Tibial nerve (tissue), 4 donors: ENCODE measurements around the gene PAPLN. TPM values are rescaled to one million over a fixed set of nuclear protein-coding genes. Genes with fewer than 3 reads are reported as not detected.

Source experiments
- DNase-seq, 2 donors: peaks; one replicate each; pipeline ENCODE4 v3.0.0-alpha.2; 2019; ENCODE audit warnings: low spot score in 2 of 2
- H3K27ac ChIP-seq, 4 donors: fragments of 200-600 bp; sonication (generic) in 3 of 4; one replicate each; pipeline ENCODE4 v1.5.1; 2017 to 2019; ENCODE audit warnings: mild to moderate bottlenecking in 1 of 4
- H3K27me3 ChIP-seq, 2 donors: fragments of 200-600 bp; sonication (generic) in 1 of 2; one replicate each; pipeline versions ENCODE4 v1.5.1 to v1.6.0; 2017 to 2019
- H3K36me3 ChIP-seq, 3 donors: fragments of 200-600 bp; sonication (generic); one replicate each; pipeline ENCODE4 v1.5.1; 2018 to 2019
- H3K4me1 ChIP-seq, 4 donors: fragments of 200-600 bp; sonication (generic) in 3 of 4; one replicate each; pipeline ENCODE4 v1.5.1; 2017 to 2019
- H3K4me3 ChIP-seq, 4 donors: fragments of 200-600 bp; sonication (generic) in 3 of 4; one replicate each; pipeline ENCODE4 v1.5.1; 2017 to 2019; ENCODE audit warnings: mild to moderate bottlenecking in 1 of 4, moderate library complexity in 1 of 4
- H3K9me3 ChIP-seq, 4 donors: fragments of 200-600 bp; sonication (generic) in 3 of 4; one replicate each; pipeline ENCODE4 v1.5.1; 2017 to 2019
- CTCF ChIP-seq, 5 experiments: fragments of 200-600 bp in 3 of 5; fragments of 450-650 bp in 2 of 5; sonication (generic) in 3 of 5; IDR thresholded peaks; one replicate each; pipeline ENCODE4 v1.5.1; 2016 to 2019; ENCODE audit warnings: antibody characterized with exemption in 5 of 5, mild to moderate bottlenecking in 3 of 5, moderate library complexity in 2 of 5
- EP300 ChIP-seq, 2 donors: sonication (generic); formaldehyde crosslinking; IDR thresholded peaks; one replicate each; pipeline ENCODE4 v1.6.1; 2017; ENCODE audit warnings: antibody characterized with exemption in 2 of 2, mild to moderate bottlenecking in 1 of 2
- POLR2A ChIP-seq, 2 donors: fragments of 450-650 bp; IDR thresholded peaks; one replicate each; pipeline ENCODE4 v1.6.1; 2017; ENCODE audit warnings: antibody characterized with exemption in 2 of 2, mild to moderate bottlenecking in 2 of 2, moderate library complexity in 2 of 2
- WGBS, 2 donors: methylation state at CpG; one replicate each; pipeline ENCODE4 v1.1.5; 2018; 5-methylcytosine and 5-hydroxymethylcytosine counted together
- total RNA-seq, 4 donors: library from RNA; depleted of rRNA; stranded (reverse); fragments of >200 nt; gene quantifications; one replicate each; pipeline ENCODE4 v1.1.0, GENCODE V29; 2016

Gene PAPLN
- total RNA-seq, 4 donors from 2014 or later = 96.6 to 314 (median 206) TPM

- Histone ChIP-seq H3K36me3 (peaks cover 0 to 64% (median 0%) of the 10 kb centered on the region in 3 donors), H3K27ac (no peak overlapping the region), H3K4me1 (peaks cover 0 to 7% (median 2%) of the 10 kb centered on the region in 4 donors), H3K9me3 (no peaks in the 10 kb centered on the region), H3K4me3 (no peak overlapping the region), H3K27me3 (no peaks in the 10 kb centered on the region)
- WGBS, 2 donors = 92 to 94% methylated on average over 20 to 30 of the region's 30 CpGs
- no peak for DNase-seq
- TF ChIP-seq EP300 (IDR thresholded peaks at IDR 0.05) = no peak
- TF ChIP-seq CTCF (IDR thresholded peaks at IDR 0.05) = no peak
- TF ChIP-seq POLR2A (IDR thresholded peaks at IDR 0.05) = no peak
Measured at GRCh38 chr14:73251516-73252215, 14.4 kb downstream of the PAPLN start.

GRCh38 chr14:73252491-73253322 is 15.4 kb downstream of the PAPLN start:
- no peak overlapping the region for H3K27ac ChIP-seq
- peaks cover 0 to 64% (median 0%) of the 10 kb centered on the region in 3 donors for H3K36me3 ChIP-seq
- no peaks in the 10 kb centered on the region for H3K9me3 ChIP-seq
- 91 to 92% methylated on average over 19 to 29 of the region's 29 CpGs for WGBS, 2 donors
- H3K27me3 ChIP-seq = no peaks in the 10 kb centered on the region
- no peaks in the 10 kb centered on the region for H3K4me1 ChIP-seq
- DNase-seq = no peak
- TF ChIP-seq CTCF (IDR thresholded peaks at IDR 0.05) (no peak), POLR2A (IDR thresholded peaks at IDR 0.05) (no peak), EP300 (IDR thresholded peaks at IDR 0.05) (no peak)
- H3K4me3 ChIP-seq = no peak overlapping the region

GRCh38 chr14:73253323-73253610 is 16.0 kb downstream of the PAPLN start:
- no peaks in the 10 kb centered on the region for H3K4me1 ChIP-seq
- DNase-seq = no peak
- H3K27ac ChIP-seq = no peak overlapping the region
- WGBS, 2 donors = 90 to 92% methylated on average over 10 of the region's 10 CpGs
- no peak overlapping the region for H3K4me3 ChIP-seq
- no peak for TF ChIP-seq EP300 (IDR thresholded peaks at IDR 0.05)
- TF ChIP-seq POLR2A (IDR thresholded peaks at IDR 0.05) = no peak
- no peak for TF ChIP-seq CTCF (IDR thresholded peaks at IDR 0.05)
- H3K36me3 ChIP-seq = peaks cover 0 to 64% (median 0%) of the 10 kb centered on the region in 3 donors
- H3K27me3 ChIP-seq = no peaks in the 10 kb centered on the region
- no peaks in the 10 kb centered on the region for H3K9me3 ChIP-seq

GRCh38 chr14:73253721-73254120 is 16.4 kb downstream of the PAPLN start:
- Histone ChIP-seq H3K27ac (no peak overlapping the region), H3K4me3 (no peak overlapping the region), H3K36me3 (peaks cover 0 to 66% (median 0%) of the 10 kb centered on the region in 3 donors), H3K27me3 (no peaks in the 10 kb centered on the region), H3K4me1 (no peaks in the 10 kb centered on the region), H3K9me3 (no peaks in the 10 kb centered on the region)
- TF ChIP-seq POLR2A (IDR thresholded peaks at IDR 0.05) (no peak), CTCF (IDR thresholded peaks at IDR 0.05) (no peak), EP300 (IDR thresholded peaks at IDR 0.05) (no peak)
- 85 to 89% methylated on average over 7 to 12 of the region's 12 CpGs for WGBS, 2 donors
- DNase-seq = no peak
